Measurements from ENCODE around the gene NNMT.

DNA sequence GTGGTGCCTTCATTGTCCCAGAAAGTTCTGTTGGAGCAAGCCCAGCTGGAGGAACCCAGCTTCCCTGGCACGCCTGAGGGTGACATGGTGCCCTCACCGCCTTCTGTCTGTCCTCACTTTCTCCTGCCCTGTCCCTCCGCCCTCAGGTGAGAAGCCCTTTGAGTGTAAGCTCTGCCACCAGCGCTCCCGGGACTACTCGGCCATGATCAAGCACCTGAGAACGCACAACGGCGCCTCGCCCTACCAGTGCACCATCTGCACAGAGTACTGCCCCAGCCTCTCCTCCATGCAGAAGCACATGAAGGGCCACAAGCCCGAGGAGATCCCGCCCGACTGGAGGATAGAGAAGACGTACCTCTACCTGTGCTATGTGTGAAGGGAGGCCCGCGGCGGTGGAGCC lies 46.0 kb upstream of the NNMT start:
- TF ChIP-seq, protein P1, sequence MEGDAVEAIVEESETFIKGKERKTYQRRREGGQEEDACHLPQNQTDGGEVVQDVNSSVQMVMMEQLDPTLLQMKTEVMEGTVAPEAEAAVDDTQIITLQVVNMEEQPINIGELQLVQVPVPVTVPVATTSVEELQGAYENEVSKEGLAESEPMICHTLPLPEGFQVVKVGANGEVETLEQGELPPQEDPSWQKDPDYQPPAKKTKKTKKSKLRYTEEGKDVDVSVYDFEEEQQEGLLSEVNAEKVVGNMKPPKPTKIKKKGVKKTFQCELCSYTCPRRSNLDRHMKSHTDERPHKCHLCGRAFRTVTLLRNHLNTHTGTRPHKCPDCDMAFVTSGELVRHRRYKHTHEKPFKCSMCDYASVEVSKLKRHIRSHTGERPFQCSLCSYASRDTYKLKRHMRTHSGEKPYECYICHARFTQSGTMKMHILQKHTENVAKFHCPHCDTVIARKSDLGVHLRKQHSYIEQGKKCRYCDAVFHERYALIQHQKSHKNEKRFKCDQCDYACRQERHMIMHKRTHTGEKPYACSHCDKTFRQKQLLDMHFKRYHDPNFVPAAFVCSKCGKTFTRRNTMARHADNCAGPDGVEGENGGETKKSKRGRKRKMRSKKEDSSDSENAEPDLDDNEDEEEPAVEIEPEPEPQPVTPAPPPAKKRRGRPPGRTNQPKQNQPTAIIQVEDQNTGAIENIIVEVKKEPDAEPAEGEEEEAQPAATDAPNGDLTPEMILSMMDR (IDR thresholded peaks at IDR 0.05; ENCODE audit: poor library complexity, severe bottlenecking): no peak
- TF ChIP-seq POLR2AphosphoS5 (IDR thresholded peaks at IDR 0.05) (no peak), SMC3 (conservative IDR thresholded peaks at IDR 0.05; ENCODE audit: poor library complexity) (no peak), EZH2 (IDR thresholded peaks at IDR 0.05; ENCODE audit: borderline replicate concordance, insufficient read depth, low read length, poor library complexity, severe bottlenecking) (no peak), RAD21 (conservative IDR thresholded peaks at IDR 0.05) (no peak), EP300 (conservative IDR thresholded peaks at IDR 0.05; ENCODE audit: poor library complexity, severe bottlenecking) (no peak), MXI1 (conservative IDR thresholded peaks at IDR 0.05; ENCODE audit: poor library complexity, severe bottlenecking) (no peak)
- TF ChIP-seq, protein P2, sequence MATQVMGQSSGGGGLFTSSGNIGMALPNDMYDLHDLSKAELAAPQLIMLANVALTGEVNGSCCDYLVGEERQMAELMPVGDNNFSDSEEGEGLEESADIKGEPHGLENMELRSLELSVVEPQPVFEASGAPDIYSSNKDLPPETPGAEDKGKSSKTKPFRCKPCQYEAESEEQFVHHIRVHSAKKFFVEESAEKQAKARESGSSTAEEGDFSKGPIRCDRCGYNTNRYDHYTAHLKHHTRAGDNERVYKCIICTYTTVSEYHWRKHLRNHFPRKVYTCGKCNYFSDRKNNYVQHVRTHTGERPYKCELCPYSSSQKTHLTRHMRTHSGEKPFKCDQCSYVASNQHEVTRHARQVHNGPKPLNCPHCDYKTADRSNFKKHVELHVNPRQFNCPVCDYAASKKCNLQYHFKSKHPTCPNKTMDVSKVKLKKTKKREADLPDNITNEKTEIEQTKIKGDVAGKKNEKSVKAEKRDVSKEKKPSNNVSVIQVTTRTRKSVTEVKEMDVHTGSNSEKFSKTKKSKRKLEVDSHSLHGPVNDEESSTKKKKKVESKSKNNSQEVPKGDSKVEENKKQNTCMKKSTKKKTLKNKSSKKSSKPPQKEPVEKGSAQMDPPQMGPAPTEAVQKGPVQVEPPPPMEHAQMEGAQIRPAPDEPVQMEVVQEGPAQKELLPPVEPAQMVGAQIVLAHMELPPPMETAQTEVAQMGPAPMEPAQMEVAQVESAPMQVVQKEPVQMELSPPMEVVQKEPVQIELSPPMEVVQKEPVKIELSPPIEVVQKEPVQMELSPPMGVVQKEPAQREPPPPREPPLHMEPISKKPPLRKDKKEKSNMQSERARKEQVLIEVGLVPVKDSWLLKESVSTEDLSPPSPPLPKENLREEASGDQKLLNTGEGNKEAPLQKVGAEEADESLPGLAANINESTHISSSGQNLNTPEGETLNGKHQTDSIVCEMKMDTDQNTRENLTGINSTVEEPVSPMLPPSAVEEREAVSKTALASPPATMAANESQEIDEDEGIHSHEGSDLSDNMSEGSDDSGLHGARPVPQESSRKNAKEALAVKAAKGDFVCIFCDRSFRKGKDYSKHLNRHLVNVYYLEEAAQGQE (IDR thresholded peaks at IDR 0.05; ENCODE audit: borderline replicate concordance): no peak
